ENCODE measurements around the gene TOMM22.

TOMM22 gene

GRCh38 chr22:38696606-38697424, 15.1 kb downstream of the TOMM22 start:
- peak; percentile 71 for DNase-seq

- DNase-seq, result peak; percentile 11
Observed at GRCh38 chr22:38697425-38698089, 15.8 kb downstream of the TOMM22 start.

- no peak for DNase-seq
Observed at GRCh38 chr22:38698407-38699094, 16.8 kb downstream of the TOMM22 start.

- DNase-seq, result no peak
Observed at GRCh38 chr22:38699143-38699542, 17.4 kb downstream of the TOMM22 start.

- DNase-seq, result peak; percentile 52
Observed at GRCh38 chr22:38699784-38700183, 18.0 kb downstream of the TOMM22 start.

- DNase-seq, result no peak
Observed at GRCh38 chr22:38700270-38700788, 18.6 kb downstream of the TOMM22 start.

- peak; percentile 95 for DNase-seq
Observed at GRCh38 chr22:38700789-38701628, 19.3 kb downstream of the TOMM22 start, which contains the start of gene JOSD1. Gene JOSD1, minus strand, starts transcription at chr22:38700943. Its CDS starts 956 bp downstream, at chr22:38699987.

- no peak for DNase-seq
Observed at GRCh38 chr22:38704654-38705234, 23.0 kb downstream of the TOMM22 start.

GRCh38 chr22:38705235-38706100, 23.7 kb downstream of the TOMM22 start, which contains the start of gene GTPBP1:
Gene GTPBP1, plus strand, starts transcription at chr22:38705944. Its CDS starts 12 bp downstream, at chr22:38705956.
- peak; percentile 100 for DNase-seq

GRCh38 chr22:38706101-38706900, 24.5 kb downstream of the TOMM22 start:
- DNase-seq, result peak; percentile 12

- DNase-seq, result no peak
Observed at GRCh38 chr22:38706901-38707195, 25.1 kb downstream of the TOMM22 start.

GRCh38 chr22:38707346-38707745, 25.6 kb downstream of the TOMM22 start:
- no peak for DNase-seq

- DNase-seq, result no peak
Observed at GRCh38 chr22:38707984-38708383, 26.2 kb downstream of the TOMM22 start.

GRCh38 chr22:38709306-38709705, 27.5 kb downstream of the TOMM22 start:
- DNase-seq, result no peak

GRCh38 chr22:38710351-38710750, 28.6 kb downstream of the TOMM22 start:
- no peak for DNase-seq

GRCh38 chr22:38710866-38711265, 29.1 kb downstream of the TOMM22 start:
- DNase-seq, result no peak

- no peak for DNase-seq
Observed at GRCh38 chr22:38712486-38713207, 30.9 kb downstream of the TOMM22 start.

- no peak for DNase-seq
Observed at GRCh38 chr22:38713921-38714320, 32.2 kb downstream of the TOMM22 start.

GRCh38 chr22:38715176-38715764, 33.5 kb downstream of the TOMM22 start:
- DNase-seq, result no peak

All from fibroblast of skin of abdomen (primary cell).